Activated CD4-positive, alpha-beta T cell treated with anti-CD3 and anti-CD28 coated beads, Interleukin-2, amount 10 ng/mL, durations not matched to agents 24 days and 14 days (primary cell): ENCODE results near the gene FASTKD2. TPM values are rescaled to one million over a fixed set of nuclear protein-coding genes. Genes with fewer than 3 reads are reported as not detected.
"Not testable (repeated sequence)": the region's sequence is repeated elsewhere in the genome, so short reads cannot be mapped to it uniquely, and the experiment has no call there.

Experiments
- DNase-seq: peaks from one replicate; pipeline ENCODE4 v3.0.0; 2022
- H3K27ac Mint-ChIP-seq: one replicate; pipeline ENCODE4 v1.8.0; 2022; ENCODE audit warnings: mild to moderate bottlenecking, mixed read lengths
- H3K27me3 Mint-ChIP-seq: one replicate; pipeline ENCODE4 v1.8.0; 2022; ENCODE audit warnings: mixed read lengths
- H3K36me3 Mint-ChIP-seq: one replicate; pipeline ENCODE4 v1.8.0; 2022; ENCODE audit warnings: low read depth, mild to moderate bottlenecking, mixed read lengths
- H3K4me1 Mint-ChIP-seq: one replicate; pipeline ENCODE4 v1.8.0; 2021; ENCODE audit warnings: mixed read lengths
- H3K4me3 Mint-ChIP-seq: one replicate; pipeline ENCODE4 v1.8.0; 2022; ENCODE audit warnings: mild to moderate bottlenecking, moderate library complexity, mixed read lengths
- H3K9me3 Mint-ChIP-seq: one replicate; pipeline ENCODE4 v1.8.0; 2021; ENCODE audit warnings: mixed read lengths
- intact Hi-C: fragments of 100-400 bp; cut with micrococcal nuclease; formaldehyde crosslinking; loops from one replicate; pipeline ENCODE4 v1.15.1; 2023
- total RNA-seq: library from RNA; stranded (reverse); gene quantifications from 2 replicates; pipeline ENCODE4 v1.2.3, GENCODE V29; 2022

The FASTKD2 gene
- total RNA-seq, 1 donor from 2014 or later = 39.2 TPM

DNA sequence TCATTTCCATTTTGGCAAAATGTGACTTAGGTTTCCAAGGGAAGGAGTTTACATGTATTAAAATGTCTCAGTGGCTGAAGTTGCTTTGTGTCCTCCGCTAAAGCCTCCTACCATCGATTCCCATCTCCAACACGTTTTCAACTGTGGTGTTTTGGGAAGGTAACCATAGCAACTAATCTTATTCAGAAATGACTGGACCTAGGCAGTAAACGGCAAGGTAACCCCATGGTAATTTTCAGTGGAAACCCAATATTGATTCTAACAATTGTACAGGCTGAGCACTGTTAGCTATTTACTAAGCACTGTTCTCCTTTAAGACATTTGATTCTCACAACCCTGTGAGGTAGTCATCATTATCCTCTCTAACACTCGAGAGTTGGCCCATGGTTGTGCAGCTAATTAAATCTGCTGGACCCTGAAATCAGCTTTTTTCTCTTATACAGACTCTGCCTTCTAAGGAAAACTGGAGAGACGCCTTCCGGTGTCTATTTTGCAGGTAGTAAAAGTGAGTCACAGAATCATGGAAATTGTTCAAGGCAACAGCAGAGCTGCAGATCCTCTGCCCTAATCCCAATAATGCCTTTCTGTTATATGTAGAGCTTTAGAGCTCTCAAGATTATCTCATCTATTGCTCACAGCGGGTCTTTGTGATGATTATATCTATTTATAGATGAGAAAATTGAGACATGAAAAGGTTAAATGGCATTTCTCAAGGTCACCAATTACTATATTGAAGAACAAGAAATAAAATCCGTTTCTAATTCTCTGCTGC, 36.2 kb downstream of the FASTKD2 start:
- Mint-ChIP-seq H3K4me1 (peaks cover 20% of the 10 kb centered on the region), H3K27ac (no peak overlapping the region), H3K36me3 (no peaks in the 10 kb centered on the region), H3K9me3 (no peaks in the 10 kb centered on the region), H3K4me3 (no peak overlapping the region), H3K27me3 (no peaks in the 10 kb centered on the region)
- no peak for DNase-seq
- intact Hi-C loops = loop anchor here (2.0 to 5.0 kb wide), 2 partner anchors 181 to 245 kb away; no protein-coding TSS in a partner anchor

DNA sequence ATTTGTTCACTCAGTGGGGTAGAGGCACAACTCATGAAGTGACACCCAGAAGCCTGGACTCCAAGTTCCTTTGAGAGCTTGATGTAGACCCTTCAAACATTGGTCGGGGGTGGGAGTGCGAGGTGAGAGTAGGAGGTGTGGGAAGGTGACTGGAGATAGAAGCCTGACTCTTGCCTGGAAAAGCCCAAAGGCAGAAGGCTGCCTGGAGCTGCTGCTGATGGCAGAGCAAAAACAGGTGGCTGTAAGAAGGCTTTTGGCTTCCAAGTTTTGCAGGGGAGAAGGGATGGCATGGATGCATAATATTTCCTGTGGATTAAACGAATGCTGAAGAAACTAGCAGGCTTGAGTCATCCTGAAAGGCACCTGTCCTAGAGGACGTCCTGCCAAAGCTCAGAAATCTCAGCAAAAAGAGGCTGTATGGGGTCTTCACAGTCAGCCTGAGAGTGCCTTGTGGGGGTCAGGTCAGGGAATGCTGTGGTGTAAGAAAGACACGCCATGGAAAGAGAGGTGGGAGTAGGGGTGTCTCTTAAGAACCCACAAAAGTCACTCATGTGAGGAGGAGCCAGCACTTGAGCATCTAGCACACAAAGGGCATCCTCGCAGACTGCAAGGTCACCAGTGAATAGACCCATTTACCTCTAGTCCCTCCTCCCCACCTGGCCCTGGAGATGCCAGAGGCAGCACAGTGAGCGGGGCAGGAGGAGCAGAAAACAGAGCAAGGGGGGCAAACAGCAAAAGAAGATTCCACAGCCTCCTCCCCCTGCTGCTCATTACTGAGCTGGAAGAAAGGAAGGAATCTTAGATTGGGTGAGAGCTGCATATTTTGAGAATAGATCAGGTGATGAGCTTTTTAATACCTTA, 37.5 kb downstream of the FASTKD2 start:
- Mint-ChIP-seq H3K4me1 (peaks cover 19% of the 10 kb centered on the region), H3K4me3 (no peak overlapping the region), H3K9me3 (no peaks in the 10 kb centered on the region), H3K27ac (no peak overlapping the region), H3K36me3 (no peaks in the 10 kb centered on the region), H3K27me3 (no peaks in the 10 kb centered on the region)
- DNase-seq = no peak
- intact Hi-C loops = loop anchor here (5.0 kb wide), 1 partner anchor 179 kb away; no protein-coding TSS in a partner anchor

DNA sequence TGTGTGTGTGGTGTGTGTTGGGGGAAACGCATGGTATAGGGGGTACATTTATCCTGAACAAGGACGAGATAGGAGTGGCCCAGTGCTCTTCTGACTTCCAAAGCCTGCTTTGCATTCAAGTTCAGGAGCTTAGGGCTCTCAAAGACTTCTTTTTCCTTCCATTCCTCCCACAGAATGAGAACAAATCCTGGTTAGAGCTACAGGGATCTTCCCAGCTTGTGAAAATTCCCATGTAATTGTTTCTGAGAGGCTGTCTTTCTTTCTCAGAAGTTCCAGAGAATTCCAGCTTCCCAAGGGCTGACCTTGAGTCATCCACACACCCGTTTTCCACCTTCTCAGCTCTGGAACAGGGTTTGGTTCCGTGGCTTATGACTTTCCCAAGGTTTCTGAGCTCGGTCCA, 38.9 kb downstream of the FASTKD2 start:
- Mint-ChIP-seq H3K4me1 (peaks cover 13% of the 10 kb centered on the region), H3K27ac (no peak overlapping the region), H3K4me3 (no peak overlapping the region), H3K27me3 (no peaks in the 10 kb centered on the region), H3K9me3 (no peaks in the 10 kb centered on the region), H3K36me3 (no peaks in the 10 kb centered on the region)
- intact Hi-C loops = loop anchor here (5.0 kb wide), 1 partner anchor 178 kb away; no protein-coding TSS in a partner anchor
- DNase-seq = no peak

DNA sequence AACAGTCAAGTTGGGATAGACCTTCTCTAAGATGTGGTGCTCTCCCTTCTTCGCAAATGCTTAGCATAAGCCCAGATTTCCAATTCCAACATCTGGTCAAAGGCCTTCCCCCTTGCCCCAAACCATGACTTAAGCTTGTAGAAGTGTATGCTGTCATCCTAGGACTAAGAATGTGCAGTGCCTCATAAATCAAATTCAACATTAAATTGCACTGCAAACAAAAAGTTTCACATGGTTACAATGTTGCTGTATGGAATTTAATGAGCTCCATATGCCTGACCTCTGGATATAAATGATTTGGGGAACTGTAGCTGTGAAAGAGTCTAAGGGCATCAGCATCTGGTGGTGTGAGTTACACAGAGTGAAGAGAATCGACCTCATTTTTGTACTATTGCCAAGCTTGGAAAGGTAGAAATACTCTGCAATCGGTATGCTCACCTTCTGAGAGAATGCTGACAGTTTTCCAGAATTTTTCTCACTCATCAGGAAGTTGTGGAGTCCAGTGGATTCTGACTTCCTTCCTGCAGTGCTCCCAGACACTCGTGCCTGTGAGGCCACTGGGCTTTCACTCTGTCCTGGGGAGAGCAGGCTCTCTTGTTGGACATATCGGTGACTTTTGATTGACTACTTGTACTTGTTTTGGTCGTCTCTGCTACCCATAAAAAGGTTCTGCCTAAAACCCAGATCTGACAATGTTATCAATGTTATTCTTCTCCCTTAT, 40.6 kb downstream of the FASTKD2 start:
- Mint-ChIP-seq H3K36me3 (no peaks in the 10 kb centered on the region), H3K4me1 (peaks cover 3% of the 10 kb centered on the region)

DNA sequence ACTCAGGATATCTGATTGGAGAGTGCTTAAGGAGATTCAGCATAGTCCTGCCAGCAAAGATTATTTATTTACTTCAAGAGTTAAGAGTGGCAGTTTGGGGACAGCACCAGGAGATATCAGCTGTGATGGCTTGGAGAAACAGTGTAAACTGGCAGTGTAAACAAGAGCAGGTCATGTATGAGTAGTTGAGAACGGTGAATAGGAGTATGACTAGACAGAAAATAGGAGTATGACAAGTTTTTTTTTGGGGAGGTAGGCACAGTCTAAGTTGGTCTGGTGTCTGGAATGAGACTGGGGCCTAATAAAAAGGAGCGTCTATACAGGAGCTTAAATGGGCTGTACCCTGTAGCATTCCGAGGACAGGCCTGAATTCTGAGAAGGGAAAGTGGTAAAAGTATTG, 42.2 kb downstream of the FASTKD2 start:
- H3K4me3 Mint-ChIP-seq, intact Hi-C loops: not testable (repeated sequence)

More for the DNA sequence above, 40.6 kb downstream of the FASTKD2 start:
- Mint-ChIP-seq H3K27ac (no peak overlapping the region), H3K9me3 (no peaks in the 10 kb centered on the region), H3K4me3 (no peak overlapping the region), H3K27me3 (no peaks in the 10 kb centered on the region)
- intact Hi-C loops = no loop called here
- no peak for DNase-seq

DNA sequence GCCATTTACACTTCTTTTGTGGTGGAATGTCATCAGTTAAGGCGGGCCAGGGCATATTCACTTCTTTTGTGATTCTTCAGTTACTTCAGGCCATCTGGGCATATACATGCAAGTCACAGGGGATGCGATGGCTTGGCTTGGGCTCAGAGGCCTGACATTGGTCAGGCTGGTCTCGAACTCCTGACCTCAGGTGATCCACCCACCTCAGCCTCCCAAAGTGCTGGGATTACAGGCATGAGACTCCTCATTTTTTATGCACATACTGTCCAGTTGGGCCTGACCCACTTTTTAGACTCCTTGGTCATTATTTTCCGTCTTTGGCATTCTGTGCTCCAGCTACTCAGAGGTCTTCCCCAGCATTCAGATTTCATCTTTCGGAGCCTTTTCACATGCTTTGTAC, 47.1 kb downstream of the FASTKD2 start:
- H3K27me3 Mint-ChIP-seq, H3K36me3 Mint-ChIP-seq, DNase-seq, H3K4me3 Mint-ChIP-seq, H3K27ac Mint-ChIP-seq, H3K9me3 Mint-ChIP-seq, H3K4me1 Mint-ChIP-seq, intact Hi-C loops: not testable (repeated sequence)

More for the DNA sequence above, 42.2 kb downstream of the FASTKD2 start:
- not testable (repeated sequence) for H3K9me3 Mint-ChIP-seq, H3K27ac Mint-ChIP-seq, H3K36me3 Mint-ChIP-seq, DNase-seq, H3K27me3 Mint-ChIP-seq, H3K4me1 Mint-ChIP-seq

DNA sequence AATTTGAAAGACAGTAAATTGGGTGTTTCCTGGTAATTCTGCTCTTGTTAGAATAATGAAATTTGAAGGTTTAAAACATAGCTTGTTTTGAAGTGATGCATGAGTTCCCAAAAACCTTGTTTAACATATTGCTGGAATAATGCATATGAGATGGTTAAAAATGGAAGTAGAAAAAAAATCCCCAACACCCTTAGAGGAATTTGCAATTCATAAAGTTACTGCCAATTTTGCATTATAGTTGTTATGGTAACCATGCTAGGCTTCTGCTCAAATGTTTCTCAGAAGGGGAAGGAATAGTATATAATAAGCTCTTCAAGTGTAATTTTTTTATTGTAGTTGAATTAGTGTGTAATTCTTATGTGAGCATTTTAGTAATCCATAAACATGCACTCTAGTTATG, 49.1 kb downstream of the FASTKD2 start:
- no peaks in the 10 kb centered on the region for H3K36me3 Mint-ChIP-seq
- intact Hi-C loops = no loop called here
- H3K4me1 Mint-ChIP-seq = no peaks in the 10 kb centered on the region
- H3K9me3 Mint-ChIP-seq = no peaks in the 10 kb centered on the region
- no peak overlapping the region for H3K27ac Mint-ChIP-seq
- H3K4me3 Mint-ChIP-seq = no peak overlapping the region
- no peak for DNase-seq
- peaks cover 3% of the 10 kb centered on the region for H3K27me3 Mint-ChIP-seq

DNA sequence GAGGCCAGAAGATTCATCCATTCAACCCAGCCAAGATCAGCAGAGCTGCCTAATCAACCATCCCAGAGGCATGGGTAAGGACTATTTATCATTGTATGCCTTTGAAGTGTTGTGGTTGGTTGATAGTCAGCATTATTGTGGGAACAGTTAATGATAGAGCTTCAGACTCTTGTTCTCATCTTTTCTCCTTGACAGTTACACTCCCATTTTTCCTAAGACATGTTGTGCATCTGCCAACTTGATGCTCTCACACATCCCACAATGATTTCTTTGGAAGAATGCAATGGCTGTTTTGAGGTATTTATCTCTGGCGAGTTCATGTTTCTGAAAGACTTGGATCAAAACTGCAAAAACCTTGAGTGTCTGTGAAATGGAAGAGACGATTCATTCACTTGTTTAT, 55.4 kb downstream of the FASTKD2 start:
- H3K9me3 Mint-ChIP-seq = peaks cover 3% of the 10 kb centered on the region
- H3K36me3 Mint-ChIP-seq = no peaks in the 10 kb centered on the region
- intact Hi-C loops = no loop called here

DNA sequence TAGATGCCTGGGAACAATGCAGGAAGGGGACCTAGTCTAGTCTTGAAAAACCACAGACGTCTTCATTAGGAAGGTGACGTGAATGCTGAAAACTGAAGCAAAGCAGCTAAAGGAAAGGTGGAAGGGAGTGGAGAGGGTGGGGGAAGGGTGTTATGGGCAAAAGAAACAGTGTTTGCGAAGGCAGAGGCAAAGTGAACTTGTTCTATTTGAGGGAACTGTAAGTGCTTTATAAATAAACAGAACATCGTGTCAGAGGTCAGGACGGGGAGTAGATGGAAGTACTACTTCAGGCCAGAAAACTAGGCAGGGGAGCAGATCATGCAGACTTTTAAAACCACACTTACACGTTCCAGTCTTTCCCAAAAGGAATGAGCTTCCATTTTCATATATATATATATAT, 57.8 kb downstream of the FASTKD2 start:
- DNase-seq = no peak
- H3K9me3 Mint-ChIP-seq = peaks cover 3% of the 10 kb centered on the region
- no peak overlapping the region for H3K4me3 Mint-ChIP-seq
- H3K27ac Mint-ChIP-seq = no peak overlapping the region
- peaks cover 6% of the 10 kb centered on the region for H3K27me3 Mint-ChIP-seq
- intact Hi-C loops = no loop called here
- H3K36me3 Mint-ChIP-seq = no peaks in the 10 kb centered on the region
- H3K4me1 Mint-ChIP-seq = no peaks in the 10 kb centered on the region

More for the DNA sequence above, 55.4 kb downstream of the FASTKD2 start:
- Mint-ChIP-seq H3K4me1 (no peaks in the 10 kb centered on the region), H3K4me3 (no peak overlapping the region), H3K27ac (no peak overlapping the region), H3K27me3 (peaks cover 6% of the 10 kb centered on the region)
- no peak for DNase-seq

DNA sequence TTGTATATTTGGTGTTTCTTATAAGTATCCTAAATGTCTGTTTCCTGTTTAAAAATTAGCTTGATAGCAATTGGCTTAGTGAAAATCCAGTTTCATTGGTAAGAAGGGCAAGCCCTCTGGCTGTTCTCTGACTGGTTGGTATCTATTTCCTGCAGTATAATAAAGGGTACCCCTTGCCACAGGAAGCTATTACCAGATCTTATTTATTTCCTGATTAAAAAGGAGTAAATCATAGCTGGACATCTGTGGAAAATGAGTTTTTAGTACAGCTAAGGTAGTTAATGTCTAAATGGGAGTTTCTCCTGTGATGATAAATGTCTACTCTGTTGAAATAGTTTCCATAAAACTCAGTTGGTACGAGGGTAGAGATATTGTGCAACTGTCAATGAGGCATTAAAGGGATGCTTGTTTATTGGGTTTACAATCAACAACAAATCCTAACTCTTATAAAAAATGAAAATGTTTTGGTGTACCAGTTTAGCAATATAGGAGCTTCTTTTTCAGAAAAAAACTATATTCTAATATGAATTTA, 58.7 kb downstream of the FASTKD2 start:
- Mint-ChIP-seq H3K36me3 (no peaks in the 10 kb centered on the region), H3K4me1 (no peaks in the 10 kb centered on the region), H3K4me3 (no peak overlapping the region), H3K27me3 (peaks cover 6% of the 10 kb centered on the region), H3K9me3 (peaks cover 3% of the 10 kb centered on the region), H3K27ac (no peak overlapping the region)
- DNase-seq = no peak
- intact Hi-C loops = no loop called here

DNA sequence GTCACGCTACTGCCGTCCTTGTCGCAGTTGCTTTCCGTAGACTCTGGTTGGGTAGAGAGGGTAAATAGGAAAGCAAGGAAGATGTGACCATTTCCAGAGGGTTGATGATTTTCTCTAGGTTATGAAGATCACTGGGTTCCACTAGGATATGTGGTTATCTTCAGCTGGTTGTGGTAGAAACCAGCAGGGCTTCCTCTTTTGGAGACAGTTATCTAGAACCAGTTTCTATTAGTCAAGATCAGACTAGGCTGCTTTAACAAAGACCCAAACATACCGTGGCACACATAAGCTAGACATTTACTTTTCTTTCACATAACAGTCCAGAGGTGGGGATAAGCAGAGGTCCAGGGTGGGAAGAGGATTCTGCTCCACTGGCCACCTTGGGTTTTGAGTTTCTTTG, 59.6 kb downstream of the FASTKD2 start:
- intact Hi-C loops = no loop called here
- Mint-ChIP-seq H3K9me3 (peaks cover 3% of the 10 kb centered on the region), H3K27ac (no peak overlapping the region), H3K27me3 (peaks cover 6% of the 10 kb centered on the region), H3K36me3 (no peaks in the 10 kb centered on the region), H3K4me1 (no peaks in the 10 kb centered on the region), H3K4me3 (no peak overlapping the region)
- DNase-seq = no peak

DNA sequence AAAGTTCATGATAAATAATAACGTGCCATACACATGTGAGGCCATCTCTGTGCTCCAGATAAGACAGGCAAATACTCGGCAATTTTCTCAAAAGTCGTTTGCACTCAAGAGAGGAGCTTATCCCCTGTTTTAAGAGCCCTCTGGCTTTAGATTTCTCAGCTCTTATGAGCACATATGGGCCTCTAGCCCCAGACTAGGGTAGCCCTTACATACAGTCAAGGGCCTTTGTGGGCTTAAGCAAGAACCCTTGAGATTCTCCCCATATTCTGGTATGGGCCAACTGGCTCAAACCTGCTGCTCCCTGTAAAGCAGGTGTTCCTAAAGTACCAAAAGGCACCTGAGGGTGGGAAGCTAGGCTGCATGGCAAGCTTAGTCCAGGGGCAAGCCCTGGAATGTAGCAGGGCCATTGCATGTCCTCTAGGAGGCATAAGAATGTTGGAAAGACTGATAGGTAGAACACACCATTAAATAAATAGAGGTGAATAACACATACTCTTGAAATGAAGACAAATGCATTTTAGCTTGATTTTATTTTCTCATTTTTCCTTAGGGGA, 66.1 kb downstream of the FASTKD2 start:
- DNase-seq = no peak
- Mint-ChIP-seq H3K27ac (no peak overlapping the region), H3K36me3 (no peaks in the 10 kb centered on the region), H3K9me3 (peaks cover 10% of the 10 kb centered on the region), H3K27me3 (no peaks in the 10 kb centered on the region), H3K4me1 (no peaks in the 10 kb centered on the region), H3K4me3 (no peak overlapping the region)
- intact Hi-C loops = no loop called here

DNA sequence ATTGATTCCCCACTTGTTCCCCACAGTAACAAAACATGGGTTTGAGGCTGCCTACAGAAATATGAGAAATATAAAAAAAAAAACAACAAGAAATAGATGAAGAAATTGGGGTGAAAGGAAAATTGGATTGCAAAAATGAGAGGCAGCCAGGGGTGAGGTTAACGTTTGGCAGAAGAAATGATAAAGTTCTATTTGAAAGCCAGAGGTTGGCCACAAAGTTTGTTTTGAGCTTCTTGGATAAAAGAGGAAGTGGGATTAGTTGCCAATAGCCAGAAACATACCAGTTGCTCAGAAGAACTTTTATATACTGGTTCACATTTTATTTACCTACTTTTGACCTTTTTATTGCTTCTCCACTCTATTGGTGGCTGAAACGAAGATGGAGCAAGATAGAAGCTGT, 67.5 kb downstream of the FASTKD2 start:
- H3K9me3 Mint-ChIP-seq = peaks cover 10% of the 10 kb centered on the region
- intact Hi-C loops = no loop called here
- no peaks in the 10 kb centered on the region for H3K4me1 Mint-ChIP-seq
- DNase-seq = no peak
- H3K27ac Mint-ChIP-seq = no peak overlapping the region
- H3K27me3 Mint-ChIP-seq = no peaks in the 10 kb centered on the region
- no peaks in the 10 kb centered on the region for H3K36me3 Mint-ChIP-seq
- no peak overlapping the region for H3K4me3 Mint-ChIP-seq
